ENCODE data around the gene VEGFB.

VEGFB gene

GRCh38 chr11:64259533-64260067 is 25.2 kb downstream of the VEGFB start:
- no peak for TF ChIP-seq CTCF (IDR thresholded peaks at IDR 0.05; ENCODE audit: control insufficient read depth, insufficient read depth, low read depth, low read length, missing control alignments)
- no peak overlapping the region for H3K4me3 ChIP-seq (ENCODE audit: control insufficient read depth, low read depth, low read length)
- no peak for DNase-seq (ENCODE audit: low read depth)

GRCh38 chr11:64260147-64260708 is 25.8 kb downstream of the VEGFB start:
- no peak overlapping the region for H3K4me3 ChIP-seq (ENCODE audit: control insufficient read depth, low read depth, low read length)
- DNase-seq (ENCODE audit: low read depth) = no peak
- TF ChIP-seq CTCF (IDR thresholded peaks at IDR 0.05; ENCODE audit: control insufficient read depth, insufficient read depth, low read depth, low read length, missing control alignments) = no peak

GRCh38 chr11:64261556-64262080 is 27.2 kb downstream of the VEGFB start:
- TF ChIP-seq CTCF (IDR thresholded peaks at IDR 0.05; ENCODE audit: control insufficient read depth, insufficient read depth, low read depth, low read length, missing control alignments) = no peak
- no peak for DNase-seq (ENCODE audit: low read depth)
- no peak overlapping the region for H3K4me3 ChIP-seq (ENCODE audit: control insufficient read depth, low read depth, low read length)

GRCh38 chr11:64262271-64263002 is 28.1 kb downstream of the VEGFB start:
- no peak for TF ChIP-seq CTCF (IDR thresholded peaks at IDR 0.05; ENCODE audit: control insufficient read depth, insufficient read depth, low read depth, low read length, missing control alignments)
- H3K4me3 ChIP-seq (ENCODE audit: control insufficient read depth, low read depth, low read length) = no peak overlapping the region
- no peak for DNase-seq (ENCODE audit: low read depth)

- H3K4me3 ChIP-seq (ENCODE audit: control insufficient read depth, low read depth, low read length) = no peak overlapping the region
- TF ChIP-seq CTCF (IDR thresholded peaks at IDR 0.05; ENCODE audit: control insufficient read depth, insufficient read depth, low read depth, low read length, missing control alignments) = no peak
- DNase-seq (ENCODE audit: low read depth) = no peak
These were observed 28.9 kb downstream of the VEGFB start for GRCh38 chr11:64263021-64263946.

- DNase-seq (ENCODE audit: low read depth) = no peak
- no peak overlapping the region for H3K4me3 ChIP-seq (ENCODE audit: control insufficient read depth, low read depth, low read length)
- no peak for TF ChIP-seq CTCF (IDR thresholded peaks at IDR 0.05; ENCODE audit: control insufficient read depth, insufficient read depth, low read depth, low read length, missing control alignments)
These were observed 29.5 kb downstream of the VEGFB start for GRCh38 chr11:64263947-64264317.

Measured in AG09309 (cell line).